NCI-H1436 treated with DMSO at 0.1 percent for 48 hours (cell line): Measurements from ENCODE around the gene ATL2.
"Not testable (repeated sequence)": the region's sequence is repeated elsewhere in the genome, so short reads cannot be mapped to it uniquely, and the experiment has no call there.

ENCODE experiments used
- DNase-seq: peaks from one replicate; lab custom pipeline; 2025; lab: John Stamatoyannopoulos, UW

ATL2 gene

DNA sequence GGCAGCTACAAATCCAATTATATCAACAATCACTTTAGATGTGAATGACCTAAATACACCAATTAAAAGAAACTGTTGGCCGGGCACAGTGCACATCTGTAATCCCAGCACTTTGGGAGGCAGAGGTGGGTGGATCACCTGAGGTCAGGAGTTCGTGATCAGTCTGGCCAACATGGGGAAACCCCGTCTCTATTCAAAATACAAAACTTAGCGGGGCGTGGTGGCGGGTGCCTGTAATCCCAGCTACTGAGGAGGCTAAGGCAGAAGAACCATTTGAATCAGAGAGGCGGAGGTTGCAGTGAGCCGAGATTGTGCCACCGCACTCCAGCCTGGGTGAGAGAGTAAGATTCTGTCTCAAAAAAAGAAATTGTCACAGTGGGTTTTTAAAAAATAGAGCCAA lies 49.5 kb downstream of the ATL2 start:
- DNase-seq: no peak

- no peak for DNase-seq
These were observed 53.5 kb downstream of the ATL2 start for GRCh38 chr2:38323623-38324022.

DNA sequence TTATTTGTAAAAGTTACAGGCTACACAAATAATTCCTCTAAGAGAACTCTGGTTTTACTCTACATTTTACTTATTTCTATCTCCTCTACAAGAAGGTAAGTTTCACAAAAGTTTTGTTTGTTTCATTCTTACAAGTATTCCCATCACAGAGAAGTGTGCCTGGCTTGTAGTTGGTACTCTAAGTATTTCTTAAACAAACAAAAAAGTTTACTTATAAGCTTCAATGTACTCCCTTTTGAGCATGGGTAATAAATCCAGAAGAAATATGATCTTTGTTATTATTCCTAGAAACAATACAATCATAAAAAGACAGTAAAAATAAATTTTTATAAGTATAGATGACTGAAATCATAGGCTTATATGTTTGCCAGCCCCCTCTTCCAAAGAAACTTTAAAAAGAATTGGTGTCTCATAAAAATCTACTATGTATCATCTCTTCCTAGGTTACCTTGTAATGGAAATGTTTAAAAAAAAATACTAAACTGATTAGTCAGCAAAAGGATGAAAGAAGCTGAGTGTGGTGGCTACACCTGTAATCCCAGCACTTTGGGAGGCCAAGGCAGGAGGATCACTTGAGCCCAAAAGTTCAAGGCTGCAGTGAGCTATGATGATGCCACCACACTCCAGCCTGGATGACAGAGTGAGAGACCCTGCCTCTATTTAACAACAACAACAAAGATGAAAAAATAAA lies 54.7 kb downstream of the ATL2 start:
- DNase-seq: no peak

- DNase-seq: not testable (repeated sequence)
These were observed 57.8 kb downstream of the ATL2 start for GRCh38 chr2:38319240-38319639.

- no peak for DNase-seq
These were observed 59.3 kb downstream of the ATL2 start for GRCh38 chr2:38317725-38318124.

- no peak for DNase-seq
These were observed 61.3 kb downstream of the ATL2 start for GRCh38 chr2:38315707-38316333.

DNA sequence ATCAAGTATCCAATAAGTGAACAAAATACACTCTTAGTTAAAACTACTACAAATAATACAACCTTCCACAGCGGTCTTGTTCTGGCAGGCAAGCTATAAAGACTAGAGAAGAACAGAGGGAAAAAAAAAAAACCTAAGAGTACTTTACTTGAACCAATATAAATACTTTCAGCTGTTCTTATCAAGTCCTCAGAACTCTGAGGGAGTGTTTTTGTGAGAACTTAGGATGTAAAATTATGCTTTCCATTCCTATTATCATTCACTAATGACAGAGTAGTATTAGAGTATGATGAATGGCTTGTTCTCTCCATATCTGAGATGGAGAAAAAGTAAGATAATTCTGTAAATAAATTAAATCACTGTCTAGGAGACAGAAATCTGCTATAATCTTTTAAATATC lies 68.3 kb downstream of the ATL2 start:
- no peak for DNase-seq

GRCh38 chr2:38301969-38302702 lies 74.9 kb downstream of the ATL2 start:
- no peak for DNase-seq

GRCh38 chr2:38301340-38301968 lies 75.6 kb downstream of the ATL2 start:
- DNase-seq: no peak

GRCh38 chr2:38298539-38298938 lies 78.5 kb downstream of the ATL2 start:
- DNase-seq: no peak

DNA sequence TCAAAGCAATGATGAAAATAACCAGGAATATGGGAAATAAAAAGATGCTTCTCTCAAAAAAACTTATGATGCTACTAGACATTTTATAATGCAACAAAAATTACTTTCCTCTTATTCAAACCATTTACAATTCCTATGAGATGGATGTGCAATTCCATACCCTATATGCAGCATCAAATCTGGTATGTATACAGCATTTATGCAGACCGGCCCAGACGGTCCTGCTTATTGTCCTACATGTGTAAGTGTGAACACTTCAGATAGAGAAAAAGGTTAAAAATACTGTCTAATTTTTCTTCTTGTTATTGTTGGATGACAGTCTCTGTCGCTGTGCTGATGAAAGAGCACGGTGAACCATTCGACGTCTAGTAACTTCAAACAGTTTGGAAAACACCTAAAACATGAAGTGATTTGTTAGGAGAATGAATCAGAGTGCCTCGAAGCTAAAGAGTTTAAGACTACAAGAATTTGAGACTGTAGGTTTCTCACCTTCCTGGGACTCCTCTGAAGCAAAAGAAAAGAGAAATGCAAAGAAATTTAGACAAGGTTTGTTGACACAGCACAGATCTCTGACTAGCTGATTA lies 80.8 kb downstream of the ATL2 start:
- DNase-seq: no peak

DNA sequence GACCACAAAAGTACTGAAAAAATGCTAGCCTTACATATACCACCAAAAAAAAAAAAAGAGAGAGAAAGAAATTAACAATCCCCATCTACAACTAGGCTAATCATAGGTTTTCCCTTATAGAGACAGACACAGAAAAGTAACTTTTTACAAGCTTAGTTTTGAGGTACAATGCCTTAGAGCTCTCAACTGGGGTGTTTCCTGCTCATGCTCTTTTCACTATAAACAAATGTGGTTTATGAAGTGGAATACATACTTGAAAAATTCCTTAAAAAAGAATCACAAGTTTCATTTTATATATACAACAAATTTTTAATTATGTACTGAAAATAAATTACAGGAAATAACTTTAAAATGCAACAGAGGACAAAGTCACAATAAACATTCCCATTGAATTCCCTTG lies 82.5 kb downstream of the ATL2 start:
- no peak for DNase-seq

DNA sequence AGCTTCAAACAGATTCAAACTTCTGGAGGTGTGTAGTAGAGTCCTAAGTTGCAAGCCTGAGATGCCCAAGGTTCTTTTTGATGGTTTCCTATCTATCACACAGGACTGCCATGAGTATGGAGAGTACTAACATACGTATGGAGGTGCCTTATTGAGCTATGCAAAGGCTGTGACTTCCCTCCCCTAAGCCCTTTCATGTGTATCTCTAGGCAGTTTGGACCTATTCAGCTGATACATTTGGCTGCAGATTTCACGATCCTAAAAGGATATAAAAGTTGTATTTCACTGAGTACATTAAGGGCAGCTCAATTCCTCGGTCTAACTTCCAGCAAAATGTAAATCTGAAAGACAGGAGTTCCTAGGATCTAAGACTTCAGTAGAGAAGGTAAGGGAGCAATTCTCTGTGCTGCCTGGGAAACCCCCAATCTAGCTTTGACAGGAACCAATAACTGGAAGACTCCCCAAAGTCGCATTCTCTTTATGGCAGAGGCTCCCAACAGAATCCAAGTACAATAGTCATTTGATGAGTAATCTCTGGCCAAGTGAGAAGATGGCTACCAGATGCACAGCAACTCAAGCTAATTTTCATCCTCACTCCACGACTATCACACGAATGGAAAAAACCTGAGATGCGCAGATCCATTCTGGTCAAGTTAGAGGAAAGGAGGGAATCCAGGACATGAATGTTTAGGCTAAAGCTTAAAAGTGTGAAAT lies 83.8 kb downstream of the ATL2 start:
- DNase-seq: no peak

- DNase-seq: no peak
These were observed 86.7 kb downstream of the ATL2 start for GRCh38 chr2:38290332-38290731.

DNA sequence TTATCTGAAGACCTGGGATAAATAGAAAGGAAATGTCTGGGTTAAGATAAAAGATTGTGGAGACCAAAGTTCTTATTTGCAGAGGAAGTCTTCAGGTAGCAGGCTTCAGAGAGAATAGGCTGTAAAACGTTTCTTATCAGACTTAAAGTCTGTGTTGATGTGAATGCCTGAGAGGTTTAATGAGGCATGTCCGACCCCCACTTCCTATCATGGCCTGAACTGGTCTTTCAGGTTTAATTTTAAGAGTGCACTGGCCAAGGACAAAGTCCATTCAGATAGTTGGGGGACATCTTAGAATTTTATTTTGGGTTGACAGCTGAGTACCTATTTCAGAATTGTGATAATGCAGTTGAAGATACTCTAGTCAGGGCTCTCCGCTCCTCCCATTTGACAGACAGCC lies 92.1 kb downstream of the ATL2 start:
- no peak for DNase-seq

DNA sequence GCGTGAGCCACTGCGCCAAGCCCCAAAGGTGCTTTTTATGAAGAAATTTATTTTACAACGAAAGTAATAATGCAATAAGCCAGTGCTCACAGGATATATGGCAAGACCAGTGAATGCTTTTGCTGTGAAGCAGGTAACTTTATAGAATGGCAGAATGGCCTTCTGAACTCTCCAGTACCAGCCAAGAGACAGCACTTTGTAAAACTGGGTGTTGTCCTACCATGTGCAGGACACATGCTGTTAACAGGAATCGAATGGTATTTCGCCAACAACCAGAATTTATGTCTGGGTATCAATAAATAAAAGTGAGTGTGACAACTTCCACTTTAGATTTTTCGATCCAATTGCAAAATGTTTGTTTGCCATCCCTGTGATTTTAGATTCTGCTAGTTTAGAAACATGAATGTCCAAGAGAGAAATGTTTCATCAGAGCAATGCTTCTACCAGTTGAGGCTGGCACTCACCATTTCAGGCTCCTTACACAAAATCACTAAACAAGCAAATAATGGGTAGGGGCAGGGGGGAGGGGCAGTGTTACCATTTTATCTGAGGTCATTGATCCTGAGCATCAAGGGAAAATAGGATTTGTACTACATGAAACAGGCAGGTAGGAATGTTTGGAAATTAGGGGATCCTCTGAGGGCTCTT lies 95.9 kb downstream of the ATL2 start:
- no peak for DNase-seq

- DNase-seq: no peak
These were observed 97.9 kb downstream of the ATL2 start for GRCh38 chr2:38279201-38279600.

DNA sequence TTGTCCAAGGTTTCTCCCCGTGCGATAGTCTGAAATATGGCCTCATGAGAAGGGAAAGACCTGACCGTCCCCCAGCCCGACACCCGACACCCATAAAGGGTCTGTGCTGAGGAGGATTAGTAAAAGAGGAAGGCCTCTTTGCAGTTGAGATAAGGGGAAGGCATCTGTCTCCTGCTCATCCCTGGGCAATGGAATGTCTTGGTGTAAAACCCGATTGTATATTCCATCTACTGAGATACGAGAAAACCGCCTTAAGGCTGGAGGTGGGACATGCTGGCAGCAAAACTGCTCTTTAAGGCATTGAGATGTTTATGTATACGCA lies 99.0 kb downstream of the ATL2 start:
- not testable (repeated sequence) for DNase-seq

DNA sequence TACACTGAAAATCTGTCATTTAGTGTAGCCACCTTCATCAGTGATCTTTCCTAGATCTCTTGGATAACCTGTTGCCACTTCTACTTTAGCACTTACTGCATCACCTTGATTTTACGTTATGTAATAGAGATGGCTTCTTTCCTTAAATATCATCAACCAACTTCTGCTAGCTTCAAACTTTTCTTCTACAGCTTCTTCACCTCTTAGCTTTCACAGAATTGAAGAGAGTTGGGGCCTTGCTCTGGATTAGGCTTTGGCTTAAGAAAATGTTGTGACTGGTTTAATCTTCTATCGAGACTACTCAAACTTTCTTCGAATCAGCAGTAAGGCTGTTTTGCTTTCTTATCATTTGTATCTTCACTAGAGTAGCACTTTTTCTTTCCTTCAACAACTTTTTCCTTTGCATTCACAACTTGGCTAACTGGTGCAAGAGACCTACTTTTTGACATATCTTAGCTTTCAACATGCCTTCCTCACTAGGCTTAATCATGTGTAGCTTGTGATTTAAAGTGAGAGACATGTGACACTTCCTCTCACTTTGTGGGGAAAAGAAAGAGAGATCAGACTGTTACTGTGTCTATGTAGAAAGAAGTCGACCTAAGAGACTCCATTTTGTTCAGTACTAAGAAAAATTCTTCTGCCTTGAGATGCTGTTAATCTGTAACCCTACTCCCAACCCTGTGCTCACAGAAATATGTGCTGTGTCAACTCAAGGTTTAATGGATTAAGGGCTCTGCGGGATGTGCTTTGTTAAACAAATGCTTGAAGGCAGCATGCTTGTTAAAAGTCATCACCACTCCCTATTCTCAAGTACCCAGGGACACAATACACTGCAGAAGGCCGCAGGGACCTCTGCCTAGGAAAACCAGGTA lies 99.6 kb downstream of the ATL2 start:
- no peak for DNase-seq
